GM21717 (cell line): ENCODE results near the gene IGFL2.
"Not testable (repeated sequence)": the region's sequence is repeated elsewhere in the genome, so short reads cannot be mapped to it uniquely, and the experiment has no call there.

ENCODE experiments used
- ATAC-seq: cut with Tn5 transposase; IDR thresholded peaks from one replicate; pipeline ENCODE4 v1.9.1; 2021; ENCODE audit warnings: mild to moderate bottlenecking, moderate library complexity; ENCODE audit not compliant: unreplicated experiment

The IGFL2 gene

GRCh38 chr19:46141421-46141820, 6.6 kb upstream of the IGFL2 start:
- no peak for ATAC-seq

DNA sequence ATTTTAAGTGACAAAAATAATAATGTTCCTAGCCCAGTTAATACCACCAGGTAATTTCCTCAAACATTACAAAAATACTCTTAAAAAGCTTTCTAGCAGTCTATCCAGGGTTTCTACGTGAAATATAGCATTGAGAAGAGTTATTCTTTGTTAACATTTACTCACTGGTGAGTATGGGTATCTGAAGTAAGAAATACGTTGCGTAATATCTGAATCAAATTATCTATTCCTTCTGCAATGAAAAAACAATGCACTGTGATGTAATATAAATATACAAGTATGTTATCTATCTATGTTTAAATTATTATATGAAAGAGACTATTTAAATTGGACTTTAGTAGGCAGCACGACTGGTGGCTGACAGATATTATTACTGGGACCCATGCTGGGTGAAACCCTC, 5.7 kb upstream of the IGFL2 start:
- ATAC-seq = no peak

- ATAC-seq = no peak
Measured at GRCh38 chr19:46144756-46145155, 3.3 kb upstream of the IGFL2 start.

- no peak for ATAC-seq
Measured at GRCh38 chr19:46147166-46147740, 785 bp upstream of the IGFL2 start.

GRCh38 chr19:46150606-46151005, 2.6 kb downstream of the IGFL2 start:
- ATAC-seq = no peak

DNA sequence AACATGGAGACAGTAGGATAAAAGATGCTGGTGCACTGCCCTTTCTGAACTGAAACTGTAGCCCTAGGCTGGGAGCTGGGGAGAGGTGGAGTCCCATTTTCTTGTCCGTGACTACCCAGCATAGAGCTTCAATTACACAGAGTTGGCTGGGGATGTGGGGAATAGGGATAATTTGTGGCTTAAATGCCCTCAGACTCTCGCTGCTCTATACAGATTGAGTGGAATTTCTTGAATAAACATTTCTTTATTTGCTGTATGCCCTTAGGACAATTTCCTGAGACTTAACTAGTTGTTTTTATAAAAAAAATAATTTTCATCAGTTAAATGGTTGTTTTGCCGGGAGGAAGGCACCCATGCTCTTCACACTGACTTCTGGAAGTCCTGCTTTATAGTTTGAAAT, 7.2 kb downstream of the IGFL2 start:
- ATAC-seq = no peak

GRCh38 chr19:46159418-46160232, 11.6 kb downstream of the IGFL2 start:
- no peak for ATAC-seq

GRCh38 chr19:46160233-46160775, 12.3 kb downstream of the IGFL2 start:
- ATAC-seq = no peak

GRCh38 chr19:46161642-46162257, 13.7 kb downstream of the IGFL2 start:
- ATAC-seq = not testable (repeated sequence)

DNA sequence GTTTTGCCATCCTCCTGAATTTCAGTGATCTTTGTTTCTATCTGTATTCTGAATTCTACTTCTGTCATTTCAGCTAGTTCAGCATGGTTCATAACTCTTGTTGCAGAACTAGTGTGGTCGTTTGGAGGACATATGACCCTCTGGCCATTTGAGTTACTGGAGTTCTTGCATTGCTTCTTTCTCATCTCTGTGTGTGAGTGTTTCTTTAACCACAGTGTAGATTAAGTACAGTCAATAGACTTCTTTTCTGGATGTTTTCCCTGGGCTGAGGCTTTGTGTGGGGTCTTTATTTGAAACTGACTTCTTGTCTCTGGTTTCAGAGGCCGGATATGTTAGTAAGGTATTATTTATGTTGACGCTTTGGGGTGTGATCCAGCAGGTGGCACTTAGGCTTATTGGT, 14.7 kb downstream of the IGFL2 start:
- ATAC-seq = no peak

GRCh38 chr19:46173886-46174480, 25.9 kb downstream of the IGFL2 start:
- no peak for ATAC-seq

GRCh38 chr19:46176116-46176860, 28.2 kb downstream of the IGFL2 start:
- no peak for ATAC-seq

- no peak for ATAC-seq
Measured at GRCh38 chr19:46179076-46179759, 31.2 kb downstream of the IGFL2 start.

DNA sequence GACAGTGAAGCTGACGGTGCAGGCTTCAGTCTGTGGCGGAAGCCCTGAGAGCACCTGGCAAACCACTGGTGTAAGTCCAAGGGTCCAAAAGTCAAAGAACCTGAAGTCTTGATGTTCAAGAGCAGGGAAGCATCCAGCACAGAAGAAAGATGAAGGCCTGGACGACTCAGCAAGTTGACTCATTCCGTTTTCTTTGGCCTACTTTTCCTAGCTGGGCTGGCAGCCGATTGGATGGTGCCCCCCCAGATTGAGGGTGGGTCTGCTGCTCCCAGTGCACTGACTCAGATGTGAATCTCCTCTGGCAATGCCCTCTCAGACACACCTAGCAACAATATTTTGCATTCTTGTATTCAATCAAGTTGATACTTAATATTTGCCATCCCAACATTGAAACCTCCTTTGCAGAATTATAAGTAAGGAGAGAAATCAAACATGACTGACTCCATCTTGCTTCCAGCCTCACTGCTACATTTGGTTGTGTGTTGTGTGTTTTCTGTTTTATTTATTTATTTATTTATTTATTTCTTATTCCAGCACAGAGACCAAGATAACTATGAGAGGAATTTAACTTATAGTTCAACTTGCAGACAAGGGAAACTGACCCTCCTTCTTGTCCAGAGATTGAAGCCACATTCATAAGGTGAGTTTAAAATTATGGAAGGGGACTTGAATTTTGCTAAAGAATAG, 32.8 kb downstream of the IGFL2 start:
- ATAC-seq = no peak

GRCh38 chr19:46181388-46181779, 33.3 kb downstream of the IGFL2 start:
- no peak for ATAC-seq

GRCh38 chr19:46182476-46182875, 34.4 kb downstream of the IGFL2 start:
- no peak for ATAC-seq

DNA sequence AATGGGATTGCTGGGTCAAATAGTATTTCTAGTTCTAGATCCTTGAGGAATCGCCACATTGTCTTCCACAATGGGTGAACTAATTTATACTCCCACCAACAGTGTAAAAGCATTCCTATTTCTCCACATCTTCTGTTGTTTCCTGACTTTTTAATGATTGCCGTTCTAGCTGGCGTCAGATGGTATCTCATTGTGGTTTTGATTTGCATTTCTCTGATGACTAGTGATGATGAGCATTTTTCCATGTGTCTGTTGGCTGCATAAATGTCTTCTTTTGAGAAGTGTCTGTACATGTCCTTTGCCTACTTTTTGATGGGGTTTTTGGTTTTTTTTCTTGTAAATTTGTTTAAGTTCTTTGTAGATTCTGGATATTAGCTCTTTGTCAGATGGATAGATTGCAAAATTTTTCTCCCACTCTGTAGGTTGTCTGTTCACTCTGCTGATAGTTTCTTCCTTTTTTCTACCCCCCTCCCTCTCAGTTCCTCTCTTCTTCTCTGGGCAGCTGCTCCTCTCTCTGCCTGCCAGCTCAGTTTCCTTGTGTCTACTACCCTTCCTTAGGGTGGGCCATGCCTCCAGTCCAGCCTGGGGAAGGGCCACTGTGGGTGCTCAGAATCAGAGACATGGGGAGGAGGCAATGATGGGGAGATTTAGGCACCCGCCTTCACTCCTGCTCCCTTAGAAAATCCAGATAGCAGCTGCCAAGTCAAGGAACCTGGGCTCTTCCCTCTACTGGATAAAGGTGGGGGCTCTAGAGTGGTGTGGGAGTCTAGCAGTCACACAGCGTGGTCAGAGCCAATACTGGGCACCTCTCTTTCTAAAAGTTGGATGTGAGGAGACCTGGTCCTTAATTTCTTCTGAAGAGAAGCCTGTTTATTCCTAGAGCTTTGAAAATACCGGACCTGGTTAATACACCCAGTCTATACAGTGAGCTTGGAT, 37.0 kb downstream of the IGFL2 start:
- not testable (repeated sequence) for ATAC-seq

- no peak for ATAC-seq
Measured at GRCh38 chr19:46186101-46186716, 38.2 kb downstream of the IGFL2 start.
